Ovary (tissue), 3 donors: Measurements from ENCODE around the gene S100B.

Experiments used
- EP300 ChIP-seq: sonication (generic); formaldehyde crosslinking; IDR thresholded peaks from one replicate; pipeline ENCODE4 v1.6.1; 2017; ENCODE audit warnings: antibody characterized with exemption
- POLR2A ChIP-seq: fragments of 450-650 bp; IDR thresholded peaks from one replicate; pipeline ENCODE4 v1.6.1; 2017; ENCODE audit warnings: antibody characterized with exemption, mild to moderate bottlenecking, moderate library complexity
- TF ChIP-seq, protein P1 (sequence below), 3 donors: fragments of 450-650 bp in 2 of 3; fragments of 200-600 bp in 1 of 3; IDR thresholded peaks; one replicate each; pipeline versions ENCODE4 v1.5.1 to v1.8.0; 2016 to 2022; ENCODE audit warnings: antibody characterized with exemption in 3 of 3, mild to moderate bottlenecking in 1 of 3
- donor health status: DM: no; HTN: no; CAD: no.

DNA sequence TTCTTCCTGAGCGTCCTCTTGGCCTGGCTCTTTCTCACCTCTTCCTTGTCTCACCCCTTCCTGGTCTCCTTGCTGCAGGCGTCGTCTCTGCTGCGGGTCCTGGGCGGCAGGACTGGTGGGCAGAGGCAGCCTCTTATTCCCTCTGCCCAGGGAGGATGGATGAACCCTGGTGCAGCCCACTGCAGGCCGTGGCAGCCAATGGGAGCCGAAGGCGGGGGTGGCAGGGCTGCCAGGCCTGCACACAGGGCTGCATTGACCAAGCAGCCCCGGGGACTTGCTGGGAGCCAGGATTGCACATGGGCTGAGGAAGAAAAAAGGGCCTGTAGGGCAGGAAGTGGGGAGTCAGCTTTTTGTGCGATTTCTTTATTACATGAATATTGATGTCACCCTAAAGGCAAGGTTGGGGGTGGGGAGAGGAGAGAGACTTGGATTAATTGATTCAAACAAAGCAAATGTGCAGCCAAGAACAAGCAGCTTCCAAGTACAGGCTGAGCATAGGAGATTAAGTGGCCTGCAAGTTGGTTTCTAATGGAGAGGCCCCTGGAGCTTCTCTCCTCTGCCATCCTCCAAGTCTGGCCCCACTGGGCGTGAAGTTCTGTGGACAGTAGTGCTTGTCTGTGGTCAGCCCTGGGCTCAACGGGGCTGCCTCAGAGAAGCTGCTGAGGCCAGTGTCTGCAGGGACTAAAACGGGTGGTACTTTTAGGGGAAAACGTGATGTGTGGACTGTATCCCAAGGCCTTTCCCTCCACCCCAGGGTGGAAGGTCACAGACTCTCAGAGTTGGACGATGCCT lies at the start of gene S100B:
- TF ChIP-seq, protein P1, sequence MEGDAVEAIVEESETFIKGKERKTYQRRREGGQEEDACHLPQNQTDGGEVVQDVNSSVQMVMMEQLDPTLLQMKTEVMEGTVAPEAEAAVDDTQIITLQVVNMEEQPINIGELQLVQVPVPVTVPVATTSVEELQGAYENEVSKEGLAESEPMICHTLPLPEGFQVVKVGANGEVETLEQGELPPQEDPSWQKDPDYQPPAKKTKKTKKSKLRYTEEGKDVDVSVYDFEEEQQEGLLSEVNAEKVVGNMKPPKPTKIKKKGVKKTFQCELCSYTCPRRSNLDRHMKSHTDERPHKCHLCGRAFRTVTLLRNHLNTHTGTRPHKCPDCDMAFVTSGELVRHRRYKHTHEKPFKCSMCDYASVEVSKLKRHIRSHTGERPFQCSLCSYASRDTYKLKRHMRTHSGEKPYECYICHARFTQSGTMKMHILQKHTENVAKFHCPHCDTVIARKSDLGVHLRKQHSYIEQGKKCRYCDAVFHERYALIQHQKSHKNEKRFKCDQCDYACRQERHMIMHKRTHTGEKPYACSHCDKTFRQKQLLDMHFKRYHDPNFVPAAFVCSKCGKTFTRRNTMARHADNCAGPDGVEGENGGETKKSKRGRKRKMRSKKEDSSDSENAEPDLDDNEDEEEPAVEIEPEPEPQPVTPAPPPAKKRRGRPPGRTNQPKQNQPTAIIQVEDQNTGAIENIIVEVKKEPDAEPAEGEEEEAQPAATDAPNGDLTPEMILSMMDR (IDR thresholded peaks at IDR 0.05), result no peak
- no peak for TF ChIP-seq POLR2A
- TF ChIP-seq EP300, result no peak
